IPS DF 4.7 (cell line): ENCODE data around the gene SMG6.
"Not testable (repeated sequence)": the region's sequence is repeated elsewhere in the genome, so short reads cannot be mapped to it uniquely, and the experiment has no call there.

ENCODE experiments used
- DNase-seq: peaks from one replicate; pipeline ENCODE4 v3.0.0-alpha.2; 2013; ENCODE audit warnings: low spot score; ENCODE audit errors: extremely low read depth

Gene SMG6

DNA sequence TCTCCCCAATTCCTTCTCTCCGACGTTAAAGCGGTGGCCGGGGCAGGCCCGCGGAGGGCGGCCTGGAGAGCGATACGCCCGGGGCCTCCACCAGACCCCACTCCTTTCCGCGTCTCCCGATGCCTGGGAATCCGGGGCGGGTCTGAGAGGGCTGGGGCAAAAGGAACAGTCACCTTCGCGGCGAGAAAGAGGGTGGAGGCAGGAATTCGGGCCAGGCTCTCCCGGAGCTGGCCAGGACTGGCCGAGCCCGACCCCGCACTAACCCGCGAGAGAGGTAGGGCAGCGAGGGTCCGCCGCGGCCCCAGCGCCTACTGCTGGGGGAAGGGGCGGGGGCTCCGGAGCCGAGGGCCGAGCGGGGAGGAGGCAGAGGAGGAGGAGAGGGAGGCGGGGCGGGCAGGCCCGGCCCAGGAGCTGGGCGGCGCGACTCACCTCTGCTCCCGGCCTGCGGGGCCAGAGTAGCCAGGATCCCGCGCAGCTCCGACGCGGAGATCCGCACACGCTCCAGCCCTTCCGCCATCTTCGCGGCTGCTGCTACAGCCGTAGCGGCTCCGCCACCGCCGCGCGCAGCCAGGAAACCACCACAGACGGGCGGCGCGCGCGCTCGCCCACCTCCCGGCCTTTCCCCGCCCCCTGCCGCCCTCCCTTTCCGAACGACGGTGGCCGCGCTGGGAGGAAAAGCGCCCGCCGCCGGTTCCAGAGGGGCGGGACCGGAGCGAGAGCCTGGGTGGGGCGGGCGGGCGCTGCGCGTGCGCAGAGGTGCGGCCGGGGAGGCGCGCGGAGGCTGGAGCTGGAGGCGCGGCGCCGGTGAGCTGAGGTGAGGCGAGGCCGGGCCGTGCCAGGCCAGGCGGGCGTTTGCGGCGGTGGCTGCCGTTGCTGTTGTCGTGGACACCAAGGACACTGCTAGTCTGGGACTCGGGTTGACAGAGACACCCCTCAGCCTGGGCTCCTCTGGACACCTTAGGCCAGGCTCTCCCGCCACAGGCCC is at the start of gene SMG6, which contains the start of gene SRR:
TSS of gene SMG6 (minus strand) at position 582 of the 985 bp plus-strand sequence. CDS start at position 517, 65 bp downstream.
TSS of gene SRR (plus strand) at position 747 of the 985 bp plus-strand sequence. CDS start 11,611 bp downstream, outside the sequence.
- DNase-seq, result peak; percentile 19

DNA sequence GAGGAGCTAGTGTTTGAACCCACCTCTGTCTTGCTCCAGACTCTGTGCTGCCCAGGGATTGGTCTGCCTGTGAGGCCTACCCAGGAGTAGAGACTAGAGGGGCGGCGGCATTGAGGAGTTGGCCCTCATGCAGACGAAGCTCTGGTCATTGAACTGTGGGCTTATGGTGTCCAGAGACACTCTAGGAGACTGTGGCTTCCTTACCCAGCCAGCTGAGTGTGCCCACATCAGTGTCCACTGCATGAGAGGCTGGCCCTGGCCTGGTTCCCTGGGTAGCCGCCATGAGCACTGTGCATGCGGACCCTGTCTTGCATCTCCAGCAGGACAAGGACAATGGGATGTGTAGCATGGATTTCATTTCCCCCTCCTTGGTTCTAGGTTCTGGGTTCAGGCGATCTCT is 47.7 kb upstream of the SMG6 start:
- no peak for DNase-seq

DNA sequence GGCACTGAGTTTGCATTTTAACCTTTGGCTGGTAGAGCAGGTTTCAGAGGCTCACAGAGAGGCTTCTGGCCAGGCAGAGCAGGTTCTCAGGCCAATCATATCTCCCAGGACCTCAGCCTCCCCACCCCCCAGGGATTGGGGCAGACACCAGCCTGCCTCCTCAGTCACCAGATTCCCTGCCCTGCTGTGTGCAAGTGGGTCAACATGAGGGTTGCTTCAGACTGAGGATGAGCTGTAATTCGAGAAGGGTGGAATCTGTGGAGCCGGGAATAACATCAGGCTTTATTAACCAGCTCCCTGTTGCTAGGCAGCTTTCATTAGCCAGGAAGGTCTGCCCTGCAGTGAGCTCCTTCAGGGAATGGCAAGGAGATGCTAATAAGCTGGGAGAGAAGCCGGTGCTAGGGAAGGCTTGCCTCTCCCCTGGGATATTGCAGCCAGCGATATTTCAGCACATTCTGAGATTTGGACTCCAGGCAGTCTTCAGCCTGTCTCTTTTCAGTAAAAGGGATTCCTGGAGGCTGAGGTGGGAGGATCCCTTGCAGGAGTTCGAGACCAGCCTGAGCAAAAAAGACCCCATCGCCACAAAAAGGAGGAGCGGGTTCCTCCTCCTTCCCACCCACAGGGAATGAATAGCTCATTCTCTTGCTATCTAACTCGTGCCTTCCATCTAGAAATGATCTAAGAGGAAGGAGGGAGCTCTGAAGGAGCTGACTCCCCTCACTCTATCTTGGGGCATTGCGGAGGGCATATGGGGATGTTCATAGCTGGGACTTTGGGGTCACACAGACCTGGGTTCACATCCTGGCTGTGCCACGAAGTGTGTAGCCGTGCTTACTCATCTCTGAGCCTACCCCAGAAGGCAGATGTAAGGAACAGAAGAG is 44.5 kb upstream of the SMG6 start:
- DNase-seq, result peak; percentile 94

DNA sequence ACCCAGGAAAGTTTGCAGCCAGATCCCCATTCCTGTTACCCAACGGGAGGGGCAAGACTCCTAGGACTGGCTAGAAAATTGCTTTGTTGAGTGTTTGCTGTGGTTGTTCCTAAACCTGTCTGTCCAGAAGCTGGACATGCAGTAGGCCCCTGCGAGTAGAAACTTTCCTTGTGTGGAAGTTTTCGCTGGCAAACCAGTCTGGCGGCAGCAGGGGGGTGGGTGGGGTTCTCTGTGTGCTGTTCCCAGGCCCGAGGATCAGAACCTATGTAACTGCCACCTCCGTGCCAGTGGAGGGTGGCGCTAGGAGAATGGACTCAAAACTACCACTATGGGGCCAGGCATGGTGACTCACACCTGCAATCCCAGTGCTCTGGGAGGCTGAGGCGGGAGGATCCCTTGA is 42.9 kb upstream of the SMG6 start:
- no peak for DNase-seq

DNA sequence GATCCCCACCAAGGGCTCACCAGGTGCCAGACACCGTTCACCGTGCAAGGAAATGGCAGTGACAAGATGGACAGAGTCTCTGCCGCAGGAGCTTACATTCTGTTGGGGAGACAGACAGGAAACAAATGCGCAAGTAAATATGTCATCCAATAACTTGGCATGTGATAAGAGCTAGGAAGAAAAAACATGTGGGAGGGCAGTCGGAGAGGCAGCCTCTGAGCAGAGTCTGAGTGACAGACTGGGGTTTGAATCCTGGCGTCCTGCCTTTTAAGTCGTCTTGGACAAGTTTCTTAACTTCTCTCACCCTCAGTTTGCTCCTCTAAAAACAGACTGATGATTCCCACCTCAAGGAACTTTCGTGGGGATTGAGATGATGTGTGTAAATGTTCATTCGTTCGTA is 40.9 kb upstream of the SMG6 start:
- DNase-seq, result no peak

DNA sequence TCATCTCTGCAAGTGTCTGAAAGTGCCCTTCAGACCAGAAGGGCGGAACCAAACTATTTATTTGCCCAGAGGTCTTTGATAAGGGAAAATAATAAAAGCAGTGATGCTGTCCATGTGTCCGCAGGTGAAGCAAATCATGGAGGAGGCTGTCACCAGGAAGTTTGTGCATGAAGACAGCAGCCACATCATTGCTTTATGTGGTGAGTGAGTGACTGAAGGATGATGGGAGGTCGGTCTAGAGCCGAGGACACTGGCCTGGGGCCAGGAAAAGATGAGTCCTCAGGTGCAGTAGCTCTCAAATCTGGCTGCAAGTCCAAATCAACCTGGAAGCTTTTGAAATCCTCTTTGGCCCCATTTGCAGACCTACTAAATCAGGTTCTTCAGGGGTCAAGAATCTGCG is 39.8 kb upstream of the SMG6 start:
- DNase-seq, result no peak

DNA sequence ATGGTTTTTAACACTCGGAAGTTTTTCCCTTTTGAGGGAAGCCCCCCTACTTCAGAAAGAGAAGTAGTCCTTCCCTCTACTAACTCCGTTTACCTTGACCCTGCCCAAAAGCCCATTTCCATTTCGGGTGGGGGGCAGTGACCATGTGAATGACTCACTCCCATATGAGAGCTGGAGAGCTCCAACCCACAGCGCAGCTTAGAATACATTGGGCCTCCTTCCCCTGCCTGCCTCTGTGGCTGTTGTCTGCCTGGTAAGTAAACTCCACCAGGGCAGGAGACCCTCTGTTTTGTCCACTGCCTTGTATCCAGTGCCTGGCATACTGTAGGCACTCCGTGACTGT is 34.7 kb upstream of the SMG6 start:
- no peak for DNase-seq

DNA sequence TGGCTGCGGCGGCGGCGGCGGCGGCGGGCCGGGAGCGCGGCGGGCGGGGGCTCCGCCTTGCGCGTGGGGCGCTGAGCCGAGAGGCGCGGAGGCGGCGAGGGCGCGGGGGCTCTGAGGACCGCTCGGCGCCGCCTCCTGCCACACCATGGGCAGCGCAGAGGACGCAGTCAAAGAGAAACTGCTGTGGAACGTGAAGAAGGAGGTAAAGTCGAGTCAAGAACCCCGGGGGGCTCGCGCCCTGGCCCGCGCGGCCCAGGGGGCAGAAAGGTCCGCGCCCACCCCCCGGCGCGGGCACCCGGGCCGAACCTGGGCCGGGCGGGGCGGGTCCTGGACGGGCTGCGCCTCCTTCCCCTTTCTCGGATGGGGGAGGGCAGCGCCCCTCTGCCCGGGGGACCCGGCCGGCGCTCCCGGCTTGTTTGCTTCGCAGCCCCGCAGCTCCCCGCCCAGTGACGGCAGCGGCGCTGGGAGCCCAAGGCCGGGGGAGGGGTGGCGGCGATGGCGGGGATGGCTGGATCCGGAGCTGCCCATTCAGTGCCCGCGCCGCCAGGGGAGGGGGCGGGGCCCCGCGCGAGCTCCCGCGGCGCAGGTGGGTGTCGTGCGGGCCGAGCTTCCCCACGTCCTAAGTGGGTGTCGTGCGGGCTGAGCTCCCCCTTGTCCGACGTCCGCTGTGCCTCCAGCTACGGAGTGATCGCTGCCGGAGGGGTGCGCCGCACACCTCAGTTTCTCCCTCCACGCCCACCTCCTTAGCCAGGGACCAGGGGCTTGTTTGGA is 34.1 kb upstream of the SMG6 start:
- no peak for DNase-seq

DNA sequence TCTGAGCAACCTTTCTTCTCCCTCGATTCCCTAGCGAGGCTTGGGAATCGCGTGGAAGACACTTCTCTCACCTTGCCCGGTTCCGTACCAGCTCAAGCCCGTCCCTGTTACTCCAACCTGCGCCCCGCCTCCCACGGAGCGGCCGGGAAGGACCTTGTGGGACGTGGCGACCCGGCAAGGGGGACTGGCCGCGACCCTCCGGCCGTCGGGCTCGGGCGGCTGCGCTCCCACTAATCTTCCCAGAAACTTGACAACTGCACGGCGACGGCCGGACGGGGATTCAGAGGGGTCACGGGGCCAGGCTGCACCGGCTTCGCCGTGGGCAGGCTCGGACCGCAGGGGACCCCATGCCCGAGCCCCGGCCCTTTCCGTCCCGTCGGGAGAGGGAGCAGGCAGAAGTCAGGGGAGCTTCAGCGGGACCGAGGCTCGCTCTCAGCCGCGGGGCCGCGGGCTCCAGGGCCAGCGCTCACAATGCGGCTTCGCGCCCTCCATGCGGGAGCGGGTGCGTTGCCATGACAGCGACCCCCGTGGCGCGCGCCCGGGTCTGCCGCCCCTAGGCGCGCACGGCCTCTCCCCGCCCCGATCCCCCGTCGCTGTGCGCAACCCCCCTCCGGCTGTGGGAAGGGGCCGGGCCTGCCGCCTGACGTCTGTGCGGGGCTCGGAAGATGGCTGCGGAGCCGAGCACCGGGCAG is 33.4 kb upstream of the SMG6 start, which contains the start of gene SGSM2:
TSS of gene SGSM2 (plus strand) at position 650 of the 692 bp plus-strand sequence. CDS start 188 bp downstream, outside the sequence.
- no peak for DNase-seq

DNA sequence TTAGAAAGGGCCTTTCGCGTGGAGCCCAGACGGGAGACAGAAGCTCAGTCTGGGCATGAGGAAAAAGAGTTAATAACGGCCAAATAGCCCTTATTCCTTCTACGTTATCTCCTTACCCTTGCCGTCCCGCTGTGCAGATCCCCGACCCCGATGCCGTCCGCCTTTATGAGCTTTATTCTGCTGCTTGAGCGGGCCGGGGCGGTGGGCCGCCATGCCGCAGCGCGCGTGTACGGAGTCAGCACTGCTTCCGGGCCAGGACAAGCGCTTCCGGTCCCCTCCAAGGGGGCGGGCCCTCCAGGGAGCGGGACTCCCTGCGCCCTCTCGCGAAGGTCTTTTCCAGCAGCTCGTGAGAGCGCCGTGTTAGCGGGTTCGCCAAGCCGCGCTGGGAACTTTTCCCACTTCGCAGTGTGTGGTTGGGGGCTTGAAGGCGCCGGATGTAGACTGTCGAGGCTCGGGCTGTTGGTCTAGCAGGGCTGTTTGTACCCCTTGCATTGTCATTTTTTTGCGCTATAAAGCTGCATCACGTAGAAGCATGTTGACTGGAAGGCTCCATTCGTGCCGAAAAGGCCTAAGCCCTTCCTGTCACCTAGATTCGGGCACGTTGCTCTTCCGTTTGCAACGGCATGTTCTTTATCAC is 32.7 kb upstream of the SMG6 start, which contains the start of gene TSR1:
TSS of gene TSR1 (minus strand) at position 243 of the 637 bp plus-strand sequence. CDS start at position 213, 30 bp downstream.
- DNase-seq, result no peak

DNA sequence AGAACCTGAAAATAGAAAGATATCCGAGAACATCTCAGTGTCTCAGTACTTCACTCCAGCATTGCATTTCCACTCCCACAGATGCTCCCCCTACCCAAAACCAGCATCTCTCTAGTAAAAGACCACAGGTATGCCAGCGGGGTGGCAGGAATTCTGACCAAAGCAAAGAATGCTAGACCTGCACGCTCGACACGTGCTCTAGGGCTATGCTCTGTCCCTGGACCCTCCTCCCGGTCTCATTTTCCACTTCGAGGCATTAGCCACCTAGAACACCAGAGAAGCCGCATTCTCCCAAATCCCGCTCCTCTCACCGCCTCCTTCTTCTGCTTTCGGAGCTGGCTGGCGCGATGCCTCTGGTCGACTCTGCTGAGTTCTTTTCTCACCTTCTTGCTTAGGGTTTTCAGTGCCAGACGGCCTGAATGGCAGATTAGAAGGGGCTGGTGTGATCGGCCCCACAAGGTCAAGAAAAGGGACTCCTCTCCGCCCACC is 32.2 kb upstream of the SMG6 start:
- DNase-seq, result no peak

DNA sequence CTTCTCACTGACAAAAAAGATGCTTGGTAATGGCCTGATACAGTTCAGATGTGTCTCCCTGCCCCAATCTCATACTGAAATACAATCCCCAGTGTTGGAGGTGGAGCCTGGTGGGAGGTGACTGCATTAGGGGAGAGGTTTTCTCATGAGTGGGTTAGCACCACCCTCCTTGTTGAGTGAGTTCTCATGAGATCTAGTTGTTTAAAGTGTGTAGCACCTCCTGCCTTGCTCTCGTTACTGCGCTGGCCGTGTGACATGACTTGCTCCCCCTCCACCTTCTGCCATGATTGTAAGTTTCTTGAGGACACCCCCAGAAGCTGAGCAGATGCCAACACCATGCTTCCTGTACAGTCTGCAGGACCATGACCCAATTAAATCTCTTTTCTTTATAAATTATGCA is 27.7 kb upstream of the SMG6 start:
- DNase-seq, result no peak

DNA sequence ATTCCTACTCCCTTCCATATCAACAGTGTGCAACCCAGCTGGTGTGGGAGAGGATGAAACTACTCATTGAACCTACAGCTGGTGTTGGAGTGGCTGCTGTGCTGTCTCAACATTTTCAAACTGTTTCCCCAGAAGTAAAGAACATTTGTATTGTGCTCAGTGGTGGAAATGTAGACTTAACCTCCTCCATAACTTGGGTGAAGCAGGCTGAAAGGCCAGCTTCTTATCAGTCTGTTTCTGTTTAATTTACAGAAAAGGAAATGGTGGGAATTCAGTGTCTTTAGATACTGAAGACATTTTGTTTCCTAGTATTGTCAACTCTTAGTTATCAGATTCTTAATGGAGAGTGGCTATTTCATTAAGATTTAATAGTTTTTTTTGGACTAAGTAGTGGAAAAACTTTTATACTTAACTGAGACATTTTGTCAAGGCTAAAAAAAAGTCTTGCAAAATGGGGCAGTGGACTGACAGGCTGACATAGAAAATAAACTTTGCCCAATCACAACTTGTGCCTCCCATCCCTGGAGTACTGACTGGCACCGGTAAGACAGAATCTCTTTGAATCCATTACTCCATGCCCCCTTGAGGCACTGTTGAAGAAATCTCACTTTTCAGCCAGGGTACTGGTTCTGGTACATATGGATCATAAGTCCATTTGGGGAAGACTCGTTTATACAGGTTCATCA is 20.2 kb upstream of the SMG6 start:
- DNase-seq, result no peak

DNA sequence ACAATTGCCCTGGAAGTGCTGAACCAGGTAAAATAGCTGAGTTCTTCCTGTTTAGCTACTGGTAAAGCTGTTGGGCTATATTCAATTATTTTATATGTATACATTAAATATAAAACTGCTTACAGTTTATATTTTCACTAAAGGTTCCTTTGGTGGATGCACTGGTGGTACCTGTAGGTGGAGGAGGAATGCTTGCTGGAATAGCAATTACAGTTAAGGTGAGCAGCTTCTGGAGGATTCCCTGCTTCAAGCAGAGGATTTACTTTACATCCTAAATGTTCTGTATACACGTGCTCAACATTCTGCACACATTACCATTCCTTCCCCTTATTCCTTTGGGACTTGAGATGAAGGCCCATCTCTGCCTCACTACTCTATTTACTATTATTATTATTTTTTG is 17.8 kb upstream of the SMG6 start:
- DNase-seq, result no peak

DNA sequence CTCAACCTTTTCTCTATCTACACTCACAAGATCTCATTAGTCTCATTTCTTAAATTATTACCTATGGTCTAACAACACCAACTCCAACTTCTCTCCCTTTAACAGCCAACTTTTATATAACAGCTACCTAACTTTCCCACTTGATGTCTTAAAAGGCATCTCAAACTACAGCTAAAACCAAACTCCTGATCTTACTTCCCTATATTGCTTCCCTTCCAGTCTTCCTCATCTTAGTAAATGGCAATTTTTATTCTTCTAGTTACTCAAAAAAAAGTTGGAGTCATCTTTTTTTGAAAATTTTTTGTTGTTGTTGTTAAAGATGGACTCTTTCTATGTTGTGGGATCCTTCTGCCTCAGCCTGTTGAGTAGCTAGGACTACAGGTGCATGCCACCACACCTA is 15.5 kb upstream of the SMG6 start:
- no peak for DNase-seq

DNA sequence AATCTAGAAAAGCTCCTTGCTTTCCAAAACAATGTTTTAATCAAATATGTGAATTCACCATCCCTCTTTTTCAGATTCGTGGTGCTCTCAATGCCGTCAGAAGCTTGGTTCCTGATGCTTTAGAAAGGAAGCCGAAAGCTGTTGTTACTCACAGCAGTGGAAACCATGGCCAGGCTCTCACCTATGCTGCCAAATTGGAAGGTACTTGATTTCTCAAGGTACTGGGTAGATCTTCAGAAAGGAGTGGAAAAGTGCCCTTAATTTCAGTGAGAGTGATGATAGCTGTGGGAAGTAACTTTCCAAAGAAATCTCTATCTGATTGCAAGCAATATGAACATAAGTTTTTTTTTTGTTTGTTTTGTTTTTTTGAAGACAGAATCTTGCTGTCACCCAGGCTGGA is 14.2 kb upstream of the SMG6 start:
- no peak for DNase-seq

DNA sequence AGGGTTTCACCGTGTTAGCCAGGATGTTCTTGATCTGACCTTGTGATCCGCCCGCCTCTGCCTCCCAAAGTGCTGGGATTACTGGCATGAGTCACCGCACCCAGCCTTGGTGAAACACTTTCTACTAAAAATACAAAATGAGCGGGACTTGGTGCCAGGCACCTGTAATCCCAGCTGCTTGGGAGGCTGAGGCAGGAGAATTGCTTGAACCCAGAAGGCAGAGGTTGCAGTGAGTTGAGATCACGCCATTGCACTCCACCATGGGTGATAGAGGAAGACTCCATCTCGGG is 13.3 kb upstream of the SMG6 start:
- not testable (repeated sequence) for DNase-seq

DNA sequence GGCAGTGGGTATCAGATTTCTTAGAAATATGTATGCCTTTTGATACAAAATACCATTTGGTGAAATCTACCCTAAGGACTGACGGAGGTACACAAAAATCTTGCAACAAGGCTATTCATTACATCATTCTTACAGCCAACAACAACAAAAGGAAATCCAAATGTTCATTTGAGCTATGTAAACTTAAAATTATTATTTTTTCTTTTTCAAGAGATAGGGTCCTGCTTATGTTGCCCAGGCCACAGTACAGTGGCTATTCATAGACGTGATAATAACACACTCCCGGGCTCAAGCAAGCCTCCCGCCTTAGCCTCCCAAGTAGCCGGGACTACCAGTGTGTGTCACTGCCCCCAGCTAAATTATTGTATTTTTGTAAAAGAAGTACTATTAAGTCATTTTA is 9.2 kb upstream of the SMG6 start:
- DNase-seq, result no peak

DNA sequence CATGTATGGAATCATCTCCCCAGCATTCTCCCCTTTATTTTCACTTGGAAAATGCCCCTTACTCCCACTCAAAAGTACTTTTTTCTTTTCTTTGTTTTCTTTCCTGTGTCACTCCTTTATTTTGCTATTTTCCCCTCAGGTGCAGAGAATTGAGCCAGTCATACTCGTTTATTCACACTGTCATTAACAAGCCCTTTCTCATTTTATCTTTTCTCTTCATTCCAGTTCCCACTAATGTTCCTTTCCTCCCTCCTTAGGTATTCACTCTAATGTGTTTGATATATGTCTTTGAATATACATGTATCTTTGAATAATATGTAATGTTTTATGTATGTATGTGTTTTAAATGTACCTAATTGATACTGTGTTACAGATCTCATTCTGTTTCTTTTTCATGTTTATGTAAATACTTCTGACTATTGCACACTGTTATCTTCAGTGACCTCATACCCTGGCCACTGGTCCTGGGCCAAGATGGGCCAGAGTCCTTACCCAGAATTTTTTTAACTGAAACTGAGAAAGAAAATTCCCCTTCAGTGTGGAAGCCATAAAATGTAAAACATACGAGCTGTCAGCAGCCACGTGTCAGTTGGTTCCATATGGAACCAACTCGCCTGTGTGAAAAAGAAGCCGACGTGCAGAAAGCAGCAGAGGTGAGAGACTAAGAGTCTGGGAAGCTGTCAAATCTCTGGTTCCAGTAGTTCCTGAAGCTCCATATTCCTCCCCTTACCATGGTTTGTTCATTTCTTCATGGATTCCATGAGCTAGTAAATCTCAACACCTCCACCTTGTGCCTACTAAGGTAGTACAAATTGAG is 6.0 kb upstream of the SMG6 start:
- DNase-seq, result no peak
